GM12874 (cell line): ENCODE measurements around the gene INTS15.
A peak's percentile ranks its signal among the peaks of the same experiment; 100 is the strongest.

ENCODE experiments used
- CTCF ChIP-seq: IDR thresholded peaks from 2 replicates; pipeline ENCODE4 v1.5.1; 2011; ENCODE audit warnings: low read depth, mild to moderate bottlenecking, control low read depth, low read length, moderate library complexity; ENCODE audit not compliant: insufficient read depth

The INTS15 gene

GRCh38 chr7:6565655-6566054 lies 24.2 kb upstream of the INTS15 start:
- no peak for TF ChIP-seq CTCF

GRCh38 chr7:6567886-6568285 lies 21.9 kb upstream of the INTS15 start:
- no peak for TF ChIP-seq CTCF

DNA sequence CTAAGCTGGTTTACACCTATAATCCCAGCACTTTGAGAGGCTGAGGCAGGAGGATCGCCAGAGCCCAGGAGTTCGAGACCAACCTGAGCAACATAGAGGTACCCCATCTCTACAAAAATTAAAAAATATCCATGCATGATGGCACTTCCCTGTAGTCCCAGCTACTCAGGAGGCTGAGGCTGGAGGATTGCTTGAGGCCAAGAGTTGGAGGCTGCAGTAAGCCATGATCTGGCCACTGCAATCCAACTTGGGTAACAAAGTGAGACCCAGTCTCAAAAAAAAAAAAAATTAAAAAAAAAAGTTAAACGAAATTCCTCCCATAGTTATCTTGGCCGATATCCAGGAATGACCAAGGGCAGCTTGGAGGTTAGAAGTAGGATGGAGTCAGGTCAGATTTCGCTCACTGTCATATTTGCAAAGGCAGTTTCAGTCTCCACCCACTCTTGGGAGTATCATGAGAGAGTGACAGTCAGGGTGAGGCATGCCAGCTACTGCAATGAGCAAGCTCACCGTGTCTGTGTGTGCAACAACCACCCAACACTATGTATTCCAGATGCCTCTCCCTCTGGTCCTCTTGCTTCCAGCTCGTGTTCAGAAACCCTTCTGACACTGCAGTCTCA lies 18.6 kb upstream of the INTS15 start:
- TF ChIP-seq CTCF: no peak

DNA sequence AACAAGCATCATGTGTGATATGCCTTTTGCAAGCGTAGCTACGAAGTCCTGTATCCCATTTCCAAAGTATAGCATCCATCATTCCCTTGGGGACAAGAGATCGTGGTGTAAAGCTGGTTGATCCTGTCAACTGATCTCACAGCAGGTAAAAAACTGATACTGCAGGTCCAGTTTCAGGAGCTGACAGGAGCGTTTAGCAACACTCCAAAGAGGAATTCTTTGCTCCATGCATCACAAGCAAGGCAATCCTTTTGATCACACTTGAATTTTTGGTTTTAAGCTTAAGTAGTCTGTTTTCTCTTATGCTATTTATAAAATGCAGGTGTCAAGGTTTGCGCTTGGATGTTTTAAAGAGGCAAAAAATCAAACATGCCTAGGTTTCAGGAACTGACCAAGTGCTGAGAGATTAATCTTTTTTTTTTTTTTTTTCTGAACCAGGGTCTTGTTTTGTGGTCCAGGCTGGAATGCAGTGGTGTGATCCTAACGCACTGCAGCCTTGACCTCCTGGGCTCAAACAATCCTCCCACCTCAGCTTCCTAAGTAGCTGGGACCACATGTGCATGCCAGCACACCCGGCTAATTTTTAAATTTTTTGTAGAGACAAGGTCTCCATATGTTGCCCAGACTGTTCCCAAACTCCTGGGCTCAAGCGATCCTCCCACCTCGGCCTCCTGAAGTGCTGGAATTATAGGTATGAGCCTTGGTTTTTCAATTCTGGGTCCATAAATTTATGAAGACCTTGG lies 14.4 kb upstream of the INTS15 start:
- TF ChIP-seq CTCF: no peak

DNA sequence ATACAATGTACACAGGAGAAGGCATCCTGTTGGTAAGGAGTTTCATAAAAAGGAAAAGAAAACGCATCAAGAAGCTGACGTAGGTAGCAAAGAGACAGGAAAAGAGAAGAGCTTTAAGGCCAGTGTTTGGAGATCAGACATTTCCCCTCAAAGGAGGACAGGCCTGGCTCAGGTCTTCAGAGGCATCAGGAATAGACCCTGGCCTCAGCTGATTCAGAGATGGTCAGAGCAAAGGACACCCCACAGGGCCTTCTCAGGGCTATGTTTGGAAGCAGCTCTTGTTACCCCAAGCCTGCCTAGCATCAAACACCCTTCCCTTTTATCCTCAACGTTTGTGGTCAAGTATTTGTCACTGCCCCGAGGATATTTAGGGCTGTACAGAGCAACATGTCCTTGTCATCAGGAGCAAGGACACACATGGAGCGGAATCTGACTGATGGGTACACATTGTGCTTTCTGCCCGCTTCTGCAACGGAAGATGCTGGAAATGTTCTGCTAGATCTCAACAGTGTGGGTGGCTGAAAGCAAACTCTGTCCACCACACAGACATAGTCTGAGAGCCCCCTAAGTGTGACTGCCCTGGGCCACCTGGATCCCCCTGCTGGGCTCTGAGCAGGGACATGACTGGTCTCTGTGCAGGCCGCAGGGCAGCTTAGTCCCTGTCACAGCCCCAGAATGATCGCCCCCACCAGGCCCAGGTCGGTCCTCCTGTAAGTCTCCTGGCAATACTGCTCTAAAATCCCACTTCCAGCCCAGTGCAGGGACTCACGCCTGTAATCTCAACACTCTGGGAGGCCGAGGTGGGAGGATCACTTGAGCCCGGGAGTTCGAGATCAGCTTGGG lies 13.6 kb upstream of the INTS15 start:
- 0 out of 2 replicates have a peak, but pooled peaks have one; percentile 8 for TF ChIP-seq CTCF

DNA sequence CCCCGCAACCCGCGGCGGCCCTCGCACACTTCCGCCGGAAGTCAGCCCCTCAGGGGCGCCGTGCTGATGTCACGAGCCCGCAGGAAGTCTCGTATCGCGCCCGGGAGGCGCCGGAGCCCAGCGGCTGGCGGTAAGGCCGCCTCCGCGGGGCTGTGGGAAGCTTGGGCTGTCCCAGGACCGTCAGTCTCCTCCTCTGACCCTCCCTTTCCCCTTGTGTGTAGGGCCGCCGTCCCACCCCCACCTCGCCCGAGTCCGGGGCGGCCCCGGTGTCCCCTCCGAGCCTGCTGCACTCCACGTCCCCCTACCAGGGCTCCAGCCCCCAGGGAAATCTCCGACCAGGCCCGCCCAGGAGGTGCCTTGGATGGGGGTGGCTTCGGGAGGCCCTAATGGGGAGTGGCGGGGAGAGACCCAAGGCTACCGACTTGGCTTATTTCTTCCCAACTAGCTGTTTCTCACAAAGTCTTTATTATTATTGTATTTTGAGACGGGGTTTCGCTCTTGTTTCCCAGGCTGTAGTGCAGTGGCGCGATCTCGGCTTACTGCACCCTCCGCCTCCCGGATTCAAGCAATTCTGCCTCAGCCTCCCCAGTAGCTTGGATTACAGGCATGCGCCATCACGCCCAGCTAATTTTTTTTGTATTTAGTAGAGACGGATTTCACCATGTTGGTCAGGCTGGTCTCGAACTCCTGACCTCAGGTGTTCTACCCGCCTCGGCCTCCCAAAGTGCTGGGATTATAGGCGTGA lies 12.3 kb upstream of the INTS15 start, which contains the start of gene ZDHHC4:
Gene ZDHHC4 (plus strand): TSS at position 86 of the 745 bp plus-strand sequence. CDS start 3,108 bp downstream, outside the sequence.
- no peak for TF ChIP-seq CTCF
